Upper lobe of left lung (tissue), 4 donors: Measurements from ENCODE around the gene SCRN3.

Experiments
- POLR2A ChIP-seq, 4 donors: fragments of 450-650 bp; IDR thresholded peaks; one replicate each; pipeline ENCODE4 v1.5.1; 2016 to 2017; ENCODE audit warnings: antibody characterized with exemption in 4 of 4, mild to moderate bottlenecking in 2 of 4
- TF ChIP-seq, protein P1 (sequence below), 6 experiments: fragments of 450-650 bp in 4 of 6; fragments of 200-600 bp in 2 of 6; sonication (generic) in 2 of 6; IDR thresholded peaks; one replicate each; pipeline ENCODE4 v1.5.1; 2016 to 2019; ENCODE audit warnings: antibody characterized with exemption in 6 of 6

DNA sequence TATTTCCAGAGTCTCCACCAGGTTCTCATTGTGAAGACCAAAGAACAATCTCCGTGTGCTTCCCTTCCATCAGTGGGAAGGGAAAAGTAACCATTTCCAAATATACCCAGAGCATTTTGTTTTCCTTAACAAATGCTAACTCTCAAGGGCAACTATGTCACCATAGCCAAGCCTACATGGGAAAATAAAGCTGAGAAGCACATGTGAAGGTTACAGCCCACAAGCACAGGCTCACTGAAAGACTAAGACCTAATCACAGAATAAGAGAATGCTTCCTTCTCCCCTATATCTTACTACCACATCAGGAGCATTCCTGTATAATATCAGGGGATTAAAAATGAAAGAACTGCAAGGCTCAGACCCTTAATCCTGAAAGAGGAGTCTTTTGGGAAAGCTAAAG, 32.6 kb upstream of the SCRN3 start:
- TF ChIP-seq, protein P1, sequence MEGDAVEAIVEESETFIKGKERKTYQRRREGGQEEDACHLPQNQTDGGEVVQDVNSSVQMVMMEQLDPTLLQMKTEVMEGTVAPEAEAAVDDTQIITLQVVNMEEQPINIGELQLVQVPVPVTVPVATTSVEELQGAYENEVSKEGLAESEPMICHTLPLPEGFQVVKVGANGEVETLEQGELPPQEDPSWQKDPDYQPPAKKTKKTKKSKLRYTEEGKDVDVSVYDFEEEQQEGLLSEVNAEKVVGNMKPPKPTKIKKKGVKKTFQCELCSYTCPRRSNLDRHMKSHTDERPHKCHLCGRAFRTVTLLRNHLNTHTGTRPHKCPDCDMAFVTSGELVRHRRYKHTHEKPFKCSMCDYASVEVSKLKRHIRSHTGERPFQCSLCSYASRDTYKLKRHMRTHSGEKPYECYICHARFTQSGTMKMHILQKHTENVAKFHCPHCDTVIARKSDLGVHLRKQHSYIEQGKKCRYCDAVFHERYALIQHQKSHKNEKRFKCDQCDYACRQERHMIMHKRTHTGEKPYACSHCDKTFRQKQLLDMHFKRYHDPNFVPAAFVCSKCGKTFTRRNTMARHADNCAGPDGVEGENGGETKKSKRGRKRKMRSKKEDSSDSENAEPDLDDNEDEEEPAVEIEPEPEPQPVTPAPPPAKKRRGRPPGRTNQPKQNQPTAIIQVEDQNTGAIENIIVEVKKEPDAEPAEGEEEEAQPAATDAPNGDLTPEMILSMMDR (IDR thresholded peaks at IDR 0.05), result no peak
- TF ChIP-seq POLR2A (IDR thresholded peaks at IDR 0.05), result no peak
